CD8-positive, alpha-beta memory T cell (primary cell): ENCODE measurements around the gene ABLIM2. TPM values are rescaled to one million over a fixed set of nuclear protein-coding genes. Genes with fewer than 3 reads are reported as not detected.

Source experiments
- CTCF ChIA-PET: fragments of 350-600 bp; sonication (Branson Sonifier 250); formaldehyde crosslinking; loops from one replicate; lab custom pipeline; 2021; ENCODE audit warnings: antibody characterized with exemption; lab: Charles Lee
- POLR2A ChIA-PET: fragments of 350-600 bp; sonication (Branson Sonifier 250); formaldehyde crosslinking; loops from one replicate; lab custom pipeline; 2021; ENCODE audit warnings: antibody characterized with exemption; lab: Charles Lee
- DNase-seq, 5 donors: peaks; one replicate each; pipeline versions ENCODE4 v3.0.0 to v3.0.0-alpha.2; 2020 to 2022; ENCODE audit warnings: mixed read lengths in 1 of 5
- H3K27ac ChIP-seq: one replicate; pipeline ENCODE4 v1.7.0; 2013; ENCODE audit warnings: low read depth, mild to moderate bottlenecking, low read length, moderate library complexity
- H3K27me3 ChIP-seq: 2 replicates; pipeline ENCODE4 v1.7.0; 2013; ENCODE audit warnings: low read length, mild to moderate bottlenecking; ENCODE audit not compliant: insufficient read depth, poor library complexity, severe bottlenecking
- H3K36me3 ChIP-seq: 2 replicates; pipeline ENCODE4 v1.7.0; 2013; ENCODE audit warnings: mild to moderate bottlenecking, low read length, moderate library complexity; ENCODE audit not compliant: insufficient read depth
- H3K4me1 ChIP-seq: 2 replicates; pipeline ENCODE4 v1.7.0; 2013; ENCODE audit warnings: mild to moderate bottlenecking, low read length, moderate library complexity; ENCODE audit not compliant: insufficient read depth
- H3K4me3 ChIP-seq: 2 replicates; pipeline ENCODE4 v1.7.0; 2013; ENCODE audit warnings: mild to moderate bottlenecking, low read length
- H3K9me3 ChIP-seq: 2 replicates; pipeline ENCODE4 v1.7.0; 2013; ENCODE audit warnings: mild to moderate bottlenecking, low read length
- H3K27ac Mint-ChIP-seq, 8 donors: one replicate each; pipeline ENCODE4 v1.8.0; 2020 to 2021; ENCODE audit warnings: mixed read lengths in 8 of 8, mild to moderate bottlenecking in 6 of 8, inconsistent platforms in 3 of 8, moderate library complexity in 3 of 8
- H3K27me3 Mint-ChIP-seq, 2 donors: one replicate each; pipeline ENCODE4 v1.8.0; 2020 to 2021; ENCODE audit warnings: mixed read lengths in 2 of 2, mild to moderate bottlenecking in 1 of 2, moderate library complexity in 1 of 2
- H3K36me3 Mint-ChIP-seq, 3 donors: one replicate each; pipeline ENCODE4 v1.8.0; 2020 to 2021; ENCODE audit warnings: mixed read lengths in 3 of 3, inconsistent platforms in 1 of 3, mild to moderate bottlenecking in 1 of 3
- H3K4me1 Mint-ChIP-seq, 3 donors: one replicate each; pipeline ENCODE4 v1.8.0; 2020 to 2021; ENCODE audit warnings: mixed read lengths in 3 of 3, inconsistent platforms in 1 of 3, mild to moderate bottlenecking in 1 of 3
- H3K4me3 Mint-ChIP-seq, 7 donors: one replicate each; pipeline ENCODE4 v1.8.0; 2020 to 2021; ENCODE audit warnings: mixed read lengths in 7 of 7, mild to moderate bottlenecking in 6 of 7, moderate library complexity in 4 of 7, inconsistent platforms in 2 of 7
- H3K9me3 Mint-ChIP-seq, 5 donors: one replicate each; pipeline ENCODE4 v1.8.0; 2020 to 2022; ENCODE audit warnings: mixed read lengths in 5 of 5, mild to moderate bottlenecking in 3 of 5, moderate library complexity in 2 of 5, inconsistent platforms in 1 of 5
- polyA plus RNA-seq: library from polyadenylated mRNA; unstranded; fragments of 300-500 nt; fragmentation: Illumina TruSeq; gene quantifications from one replicate; pipeline ENCODE4 v1.2.3, GENCODE V29; 2021
- total RNA-seq, 2 experiments: library from RNA; stranded (reverse); gene quantifications; one replicate each; pipeline ENCODE4 v1.2.3, GENCODE V29; 2021

ABLIM2 gene
- total and polyA plus RNA-seq, 3 experiments from 2014 or later, result 0.72 to 1.2 (median 1.1) TPM

DNA sequence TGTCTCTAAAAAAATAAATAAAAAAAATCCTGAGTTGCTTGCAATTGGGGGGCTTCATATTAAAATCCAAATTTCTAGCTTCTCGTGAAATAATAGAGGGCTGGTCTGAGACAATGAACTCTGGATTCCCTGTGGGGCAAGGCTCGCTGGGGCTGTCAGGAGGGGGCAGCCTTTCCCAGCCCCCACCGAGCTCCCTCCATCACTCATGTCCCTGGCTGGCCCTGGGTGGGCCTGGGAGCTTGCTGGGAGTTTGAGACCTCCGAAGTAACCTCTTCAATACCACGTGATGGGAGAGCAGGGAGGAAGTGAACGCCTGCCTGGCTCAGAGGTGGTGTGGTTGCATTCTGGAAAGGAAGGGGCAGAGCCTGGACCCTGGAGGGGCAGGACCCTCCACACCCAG is 164.9 kb downstream of the ABLIM2 start:
- ChIA-PET POLR2A (no interaction called here), CTCF (interaction anchor here (0.9 to 1.9 kb wide), 2 partner anchors 13 to 189 kb away, joined by 3 to 5 read pairs; no protein-coding TSS in a partner anchor)
- H3K36me3 Mint-ChIP-seq, result peaks cover 0 to 5% (median 1%) of the 10 kb centered on the region in 3 donors
- Histone ChIP-seq H3K4me1 (no peaks in the 10 kb centered on the region), H3K9me3 (no peaks in the 10 kb centered on the region), H3K27me3 (no peaks in the 10 kb centered on the region), H3K4me3 (no peak overlapping the region), H3K27ac (no peak overlapping the region), H3K36me3 (no peaks in the 10 kb centered on the region)
- no peaks in the 10 kb centered on the region for H3K4me1 Mint-ChIP-seq
- H3K27ac Mint-ChIP-seq, result no peak overlapping the region
- H3K27me3 Mint-ChIP-seq, result no peaks in the 10 kb centered on the region
- no peaks in the 10 kb centered on the region for H3K9me3 Mint-ChIP-seq
- H3K4me3 Mint-ChIP-seq, result no peak overlapping the region
- no peak for DNase-seq

DNA sequence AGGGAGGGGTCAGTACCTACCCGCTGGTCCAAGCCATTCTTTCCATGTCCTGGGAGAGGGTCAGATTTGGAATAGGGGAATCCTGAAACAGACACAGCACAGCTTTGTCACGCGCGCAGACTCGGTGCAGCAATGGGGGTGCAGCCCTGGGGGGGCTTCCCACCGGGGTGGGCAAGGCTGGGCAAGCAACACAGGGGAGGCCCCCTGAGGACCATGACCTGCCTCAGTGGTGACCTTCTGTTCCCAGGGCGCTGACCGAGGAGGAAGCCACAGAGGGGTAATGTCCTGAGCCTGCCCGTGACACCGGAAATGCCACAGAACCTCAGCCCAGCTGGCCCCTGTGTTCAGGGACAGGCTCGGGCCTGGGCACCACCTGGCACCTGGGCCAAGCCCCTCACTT is 165.8 kb downstream of the ABLIM2 start:
- H3K27ac Mint-ChIP-seq, result no peak overlapping the region
- no peaks in the 10 kb centered on the region for H3K4me1 Mint-ChIP-seq
- H3K27me3 ChIP-seq, result no peaks in the 10 kb centered on the region
- no peaks in the 10 kb centered on the region for H3K9me3 Mint-ChIP-seq
- CTCF ChIA-PET, result interaction anchor here (1.9 kb wide), 1 partner anchor 188 kb away, joined by 5 read pairs; no protein-coding TSS in a partner anchor
- DNase-seq, result no peak
- POLR2A ChIA-PET, result no interaction called here
- no peak overlapping the region for H3K4me3 ChIP-seq
- no peaks in the 10 kb centered on the region for H3K9me3 ChIP-seq
- H3K36me3 Mint-ChIP-seq, result peaks cover 0 to 5% (median 1%) of the 10 kb centered on the region in 3 donors
- no peak overlapping the region for H3K4me3 Mint-ChIP-seq
- H3K4me1 ChIP-seq, result no peaks in the 10 kb centered on the region
- no peak overlapping the region for H3K27ac ChIP-seq
- no peaks in the 10 kb centered on the region for H3K36me3 ChIP-seq
- H3K27me3 Mint-ChIP-seq, result no peaks in the 10 kb centered on the region

DNA sequence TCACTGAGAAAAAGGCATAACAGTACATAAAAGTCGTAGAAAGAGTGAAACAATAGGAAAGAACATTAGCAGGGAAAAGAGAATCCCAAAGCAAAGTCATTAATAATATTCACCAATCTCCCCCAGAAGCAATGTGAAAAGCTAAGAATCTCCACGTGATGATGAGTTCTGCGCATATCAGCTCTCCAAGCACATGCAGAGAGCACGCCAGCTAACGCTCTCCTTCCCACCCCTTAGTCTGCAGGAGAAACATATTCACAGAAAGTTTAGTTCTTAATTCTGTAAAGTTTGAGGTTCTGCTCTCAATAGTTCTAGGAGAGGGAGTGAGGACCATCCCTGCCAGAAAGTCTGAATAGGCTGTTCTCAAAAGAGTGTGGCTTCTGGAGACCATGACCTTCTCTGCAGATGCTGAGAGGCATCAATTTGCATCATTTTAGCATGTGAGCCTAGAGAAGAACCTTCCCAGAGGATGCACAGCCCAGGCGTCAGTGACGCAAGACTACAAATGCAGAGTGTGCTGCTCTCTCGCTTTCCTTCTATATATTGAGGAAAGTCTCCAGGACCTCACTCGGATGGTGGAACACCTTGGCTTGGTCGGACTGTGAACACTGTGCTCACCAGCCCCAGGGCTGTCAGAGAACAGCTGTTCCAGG is 167.7 kb downstream of the ABLIM2 start:
- Histone ChIP-seq H3K27ac (no peak overlapping the region), H3K36me3 (no peaks in the 10 kb centered on the region), H3K27me3 (no peaks in the 10 kb centered on the region), H3K4me3 (no peak overlapping the region), H3K4me1 (peaks cover 2% of the 10 kb centered on the region), H3K9me3 (no peaks in the 10 kb centered on the region)
- Mint-ChIP-seq H3K4me1 (peaks cover under 1 to 3% (median 3%) of the 10 kb centered on the region in 3 donors), H3K27me3 (peaks cover 2 to 5% of the 10 kb centered on the region in 2 donors), H3K4me3 (peak overlapping the region in 1 of 7 donors; percentile 51), H3K36me3 (peaks cover 0 to 10% (median 1%) of the 10 kb centered on the region in 3 donors), H3K27ac (no peak overlapping the region), H3K9me3 (no peaks in the 10 kb centered on the region)
- ChIA-PET CTCF (interaction anchor here (11.4 kb wide), 1 partner anchor 186 kb away, joined by 132 read pairs; no protein-coding TSS in a partner anchor), POLR2A (no interaction called here)
- no peak for DNase-seq

DNA sequence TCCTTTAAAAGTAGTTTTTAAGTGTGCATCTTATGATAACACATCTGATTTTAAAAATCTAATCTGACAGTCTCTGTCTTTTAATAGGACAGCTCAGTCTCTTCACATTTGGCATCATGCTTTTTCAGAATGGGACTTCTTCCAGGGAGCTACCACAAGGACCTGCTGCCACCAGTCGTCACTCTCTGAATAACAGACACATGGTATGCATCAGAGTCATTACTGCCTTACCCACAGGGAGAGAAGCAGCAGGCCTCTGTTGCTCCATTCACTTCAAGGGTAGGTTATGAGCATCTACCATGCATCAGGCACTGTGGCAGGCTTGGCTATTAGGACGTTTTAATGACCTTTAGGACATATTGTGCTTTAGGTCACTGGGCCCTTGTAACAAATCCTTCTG is 169.0 kb downstream of the ABLIM2 start:
- H3K9me3 ChIP-seq, result no peaks in the 10 kb centered on the region
- CTCF ChIA-PET, result interaction anchor here (11.4 kb wide), 1 partner anchor 184 kb away, joined by 132 read pairs; no protein-coding TSS in a partner anchor
- H3K36me3 ChIP-seq, result no peaks in the 10 kb centered on the region
- H3K27ac ChIP-seq, result no peak overlapping the region
- H3K27me3 ChIP-seq, result no peaks in the 10 kb centered on the region
- Mint-ChIP-seq H3K27ac (peak overlapping the region in 1 of 8 donors; percentile 1), H3K4me1 (peaks cover 1 to 5% (median 4%) of the 10 kb centered on the region in 3 donors), H3K27me3 (peaks cover 5% of the 10 kb centered on the region in 2 donors), H3K9me3 (no peaks in the 10 kb centered on the region), H3K4me3 (no peak overlapping the region), H3K36me3 (peaks cover 0 to 10% (median 1%) of the 10 kb centered on the region in 3 donors)
- no peak overlapping the region for H3K4me3 ChIP-seq
- POLR2A ChIA-PET, result interaction anchor here (1.4 kb wide), 1 partner anchor 181 kb away, joined by 3 read pairs; no protein-coding TSS in a partner anchor
- DNase-seq, result no peak
- H3K4me1 ChIP-seq, result peaks cover 4% of the 10 kb centered on the region

DNA sequence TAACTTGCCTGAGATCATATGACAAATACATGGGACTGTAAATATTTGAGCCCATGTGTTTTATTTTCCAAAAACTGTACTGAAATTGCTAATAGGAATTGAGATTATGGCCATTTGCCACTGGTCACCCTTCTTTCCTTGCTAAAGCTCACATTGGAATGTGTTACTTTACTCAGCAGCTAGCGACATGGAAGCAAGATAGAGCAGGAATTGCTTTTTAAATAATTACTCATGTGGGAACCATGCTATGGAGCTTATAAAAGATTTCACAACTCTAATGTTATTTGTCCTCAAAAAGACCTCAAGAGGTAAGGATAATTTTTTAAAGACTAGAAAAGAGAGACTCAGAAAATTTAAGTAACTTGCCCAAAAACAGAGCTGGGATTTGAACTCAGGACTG is 170.2 kb downstream of the ABLIM2 start:
- DNase-seq, result no peak
- H3K9me3 Mint-ChIP-seq, result no peaks in the 10 kb centered on the region
- H3K27ac ChIP-seq, result no peak overlapping the region
- no peaks in the 10 kb centered on the region for H3K9me3 ChIP-seq
- no peak overlapping the region for H3K27ac Mint-ChIP-seq
- no peak overlapping the region for H3K4me3 Mint-ChIP-seq
- peaks cover 1 to 5% (median 4%) of the 10 kb centered on the region in 3 donors for H3K4me1 Mint-ChIP-seq
- H3K36me3 Mint-ChIP-seq, result peaks cover 0 to 10% (median 1%) of the 10 kb centered on the region in 3 donors
- no peaks in the 10 kb centered on the region for H3K36me3 ChIP-seq
- POLR2A ChIA-PET, result no interaction called here
- H3K27me3 ChIP-seq, result no peaks in the 10 kb centered on the region
- no peak overlapping the region for H3K4me3 ChIP-seq
- CTCF ChIA-PET, result interaction anchor here (0.9 to 11.4 kb wide), 9 partner anchors 13 to 196 kb away, joined by 3 to 132 read pairs (median 5); partner anchors contain the start of gene AFAP1
- peaks cover 4% of the 10 kb centered on the region for H3K4me1 ChIP-seq
- peaks cover 5% of the 10 kb centered on the region in 2 donors for H3K27me3 Mint-ChIP-seq

DNA sequence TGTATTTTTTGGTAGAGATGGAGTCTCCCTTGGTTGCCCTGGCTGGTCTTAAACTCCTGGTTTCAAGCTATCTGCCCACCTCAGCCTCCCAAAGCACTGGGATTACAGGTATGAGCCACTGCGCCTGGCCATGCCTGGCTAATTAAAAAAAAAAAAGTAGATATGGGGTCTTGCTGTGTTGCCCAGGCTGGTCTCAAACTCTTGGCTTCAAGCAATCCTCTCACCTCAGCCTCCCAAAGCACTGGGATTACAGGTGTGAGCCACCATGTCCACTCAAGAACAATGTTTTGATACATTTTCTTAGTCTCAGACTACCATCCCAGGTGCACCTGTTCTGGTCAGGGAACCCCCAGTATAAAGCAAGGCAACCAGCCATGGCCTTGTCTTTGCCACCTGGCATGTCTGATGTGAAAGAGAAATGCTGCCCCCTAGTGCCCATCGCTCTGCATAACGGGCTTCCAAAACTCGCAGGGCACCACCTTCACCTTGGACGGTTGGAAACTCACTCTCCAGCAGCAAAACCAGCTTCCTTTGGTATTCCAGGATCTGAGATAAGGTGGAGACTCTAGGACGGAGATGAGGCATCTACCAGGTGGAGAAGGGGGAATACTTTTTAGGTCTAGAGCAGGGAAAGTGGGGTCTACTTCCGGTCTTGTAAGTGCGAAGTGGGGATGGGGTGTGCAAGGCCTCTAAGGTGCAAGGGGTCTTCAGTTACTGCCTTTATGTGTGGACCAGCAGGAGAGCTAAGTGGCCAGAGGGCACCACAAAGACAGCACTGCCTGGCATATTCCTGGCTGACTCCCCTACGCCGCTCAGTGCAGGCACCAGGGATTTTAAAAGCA is 171.2 kb downstream of the ABLIM2 start:
- DNase-seq, result peak; percentile 53 to 78 (median 62)

DNA sequence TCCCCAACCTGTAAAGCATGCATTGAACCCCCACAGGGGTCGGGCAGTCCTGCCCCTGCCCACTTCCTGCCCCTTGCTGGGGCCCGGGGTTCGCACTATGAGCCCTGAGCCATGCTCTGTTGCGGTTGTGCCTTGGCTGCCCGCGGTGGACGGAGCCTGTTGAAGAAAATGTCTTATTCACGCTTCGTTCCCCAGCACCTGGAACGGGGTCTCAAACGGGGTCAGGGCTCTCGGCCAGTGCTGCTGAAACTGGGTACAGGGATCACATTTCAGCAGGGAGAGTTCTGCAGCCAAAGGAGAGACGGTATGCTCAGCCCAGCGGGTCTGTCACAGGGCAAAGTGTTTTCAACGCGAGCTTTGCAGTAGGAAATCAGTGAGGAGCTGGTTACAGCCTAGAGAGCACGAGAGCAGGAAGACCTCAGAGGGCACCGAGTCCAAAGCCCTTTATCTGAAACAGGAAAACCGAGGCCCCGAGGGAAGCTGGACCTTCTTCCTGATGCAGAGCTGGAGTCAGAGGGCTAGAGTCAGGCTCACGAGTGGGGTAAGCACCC is 172.6 kb downstream of the ABLIM2 start:
- DNase-seq, result no peak
- peak overlapping the region in 1 of 8 donors; percentile 26 for H3K27ac Mint-ChIP-seq
- H3K9me3 ChIP-seq, result no peaks in the 10 kb centered on the region
- H3K36me3 ChIP-seq, result no peaks in the 10 kb centered on the region
- ChIA-PET POLR2A (no interaction called here), CTCF (interaction anchor here (1.0 to 11.4 kb wide), 3 partner anchors 21 to 181 kb away, joined by 3 to 132 read pairs (median 3); no protein-coding TSS in a partner anchor)
- H3K27me3 Mint-ChIP-seq, result peaks cover 5% of the 10 kb centered on the region in 2 donors
- H3K4me3 ChIP-seq, result no peak overlapping the region
- peaks cover 0 to 10% (median 1%) of the 10 kb centered on the region in 3 donors for H3K36me3 Mint-ChIP-seq
- H3K9me3 Mint-ChIP-seq, result no peaks in the 10 kb centered on the region
- H3K4me1 ChIP-seq, result peaks cover 4% of the 10 kb centered on the region
- H3K27ac ChIP-seq, result no peak overlapping the region
- H3K4me1 Mint-ChIP-seq, result peaks cover 1 to 14% (median 4%) of the 10 kb centered on the region in 3 donors
- H3K4me3 Mint-ChIP-seq, result peak overlapping the region in 1 of 7 donors; percentile 10
- no peaks in the 10 kb centered on the region for H3K27me3 ChIP-seq

More for the DNA sequence above, 171.2 kb downstream of the ABLIM2 start:
- Mint-ChIP-seq H3K4me3 (no peak overlapping the region), H3K27me3 (peaks cover 5% of the 10 kb centered on the region in 2 donors), H3K36me3 (peaks cover 0 to 10% (median 1%) of the 10 kb centered on the region in 3 donors), H3K4me1 (peaks cover 1 to 5% (median 4%) of the 10 kb centered on the region in 3 donors), H3K9me3 (no peaks in the 10 kb centered on the region), H3K27ac (peak overlapping the region in 1 of 8 donors; percentile 68)
- Histone ChIP-seq H3K4me3 (no peak overlapping the region), H3K36me3 (no peaks in the 10 kb centered on the region), H3K27ac (no peak overlapping the region), H3K27me3 (no peaks in the 10 kb centered on the region), H3K4me1 (peaks cover 4% of the 10 kb centered on the region), H3K9me3 (no peaks in the 10 kb centered on the region)
- CTCF ChIA-PET, result interaction anchor here (0.6 to 11.4 kb wide), 13 partner anchors 12 to 195 kb away, joined by 3 to 132 read pairs (median 4); partner anchors contain the start of gene AFAP1
- POLR2A ChIA-PET, result no interaction called here
